Upper lobe of left lung (tissue), 4 donors: ENCODE results near the gene RAD21L1.

Experiments
- CTCF ChIP-seq, 6 experiments: fragments of 450-650 bp in 4 of 6; fragments of 200-600 bp in 2 of 6; sonication (generic) in 2 of 6; IDR thresholded peaks; one replicate each; pipeline ENCODE4 v1.5.1; 2016 to 2019; ENCODE audit warnings: antibody characterized with exemption in 6 of 6
- EP300 ChIP-seq, 4 donors: sonication (generic); formaldehyde crosslinking; IDR thresholded peaks; one replicate each; pipeline ENCODE4 v1.5.1; 2017; ENCODE audit warnings: antibody characterized with exemption in 4 of 4, control low read depth in 2 of 4

GRCh38 chr20:1301031-1301529 lies 75.2 kb downstream of the RAD21L1 start:
- TF ChIP-seq CTCF (IDR thresholded peaks at IDR 0.05) (no peak), EP300 (IDR thresholded peaks at IDR 0.05) (no peak)
